ENCODE results near the gene NPIPB13. TPM values are rescaled to one million over a fixed set of nuclear protein-coding genes. Genes with fewer than 3 reads are reported as not detected.
"Not testable (repeated sequence)": the region's sequence is repeated elsewhere in the genome, so short reads cannot be mapped to it uniquely, and the experiment has no call there.

Gene NPIPB13
- total RNA-seq, 1 experiment from 2014 or later: 24.6 TPM

DNA sequence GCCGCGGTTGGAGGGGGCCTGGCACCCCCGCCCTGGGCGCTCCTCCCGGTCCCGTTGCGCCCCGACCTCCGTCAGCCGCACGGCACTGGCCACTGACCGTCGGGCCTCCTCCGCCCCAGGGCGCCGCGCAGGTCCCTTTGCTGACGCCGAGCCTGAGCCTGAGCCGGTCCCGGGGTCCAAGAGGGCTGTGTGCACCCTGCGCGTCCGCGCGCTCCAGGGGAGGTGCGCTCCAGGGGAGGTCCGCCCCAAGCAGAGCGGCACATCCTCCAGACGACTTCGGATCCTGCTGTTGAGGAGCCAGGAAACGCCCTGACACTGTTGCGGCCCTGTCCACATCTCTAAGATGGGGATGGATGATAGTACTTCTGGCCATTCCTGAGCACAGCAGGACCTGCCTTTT, 42.0 kb downstream of the NPIPB13 start:
- H3K4me1 ChIP-seq (replicated peaks; ENCODE audit: insufficient read depth); H3K27me3 ChIP-seq (ENCODE audit: insufficient read depth, low read depth); H4K20me1 ChIP-seq (ENCODE audit: insufficient read depth); H3K9me3 ChIP-seq (ENCODE audit: insufficient read depth, low read depth); H3K36me3 ChIP-seq (ENCODE audit: low read depth); H2AFZ ChIP-seq; H3F3A ChIP-seq (ENCODE audit: insufficient read depth, low read depth); CTCF ChIA-PET; BruUV-seq (replicated peaks); intact Hi-C loops (cut with micrococcal nuclease; ENCODE audit: unreplicated experiment); H3K79me2 ChIP-seq (ENCODE audit: low read depth); POLR2A ChIA-PET (ENCODE audit: unreplicated experiment); H3K9me2 ChIP-seq (ENCODE audit: insufficient read depth); DNase-seq: not testable (repeated sequence)
- Histone ChIP-seq H3K4me3 (peak overlapping the region; percentile 60; the same call in 1 of the 2 replicates), H3K27ac (peak overlapping the region; percentile 54; the same call in 1 of the 2 replicates), H3K4me2 (peak overlapping the region; percentile 68)

GRCh38 chr16:30205541-30206236, 42.6 kb downstream of the NPIPB13 start:
- H2AFZ ChIP-seq; H3K9me3 ChIP-seq (ENCODE audit: insufficient read depth, low read depth); H4K20me1 ChIP-seq (ENCODE audit: insufficient read depth); H3K36me3 ChIP-seq (ENCODE audit: low read depth); H3F3A ChIP-seq (ENCODE audit: insufficient read depth, low read depth); H3K27me3 ChIP-seq (ENCODE audit: insufficient read depth, low read depth); intact Hi-C loops (cut with micrococcal nuclease; ENCODE audit: unreplicated experiment); H3K79me2 ChIP-seq (ENCODE audit: low read depth); POLR2A ChIA-PET (ENCODE audit: unreplicated experiment); H3K9me2 ChIP-seq (ENCODE audit: insufficient read depth); CTCF ChIA-PET; H3K4me1 ChIP-seq (replicated peaks; ENCODE audit: insufficient read depth): not testable (repeated sequence)
- DNase-seq: peak in 1 of 2 experiments; percentile 46
- peak overlapping the region; percentile 68 for H3K4me2 ChIP-seq
- H3K27ac ChIP-seq: peak overlapping the region; percentile 54; the same call in 1 of the 2 replicates
- BruUV-seq (replicated peaks): TSS peak; percentile 56
- peak overlapping the region; percentile 60; the same call in 1 of the 2 replicates for H3K4me3 ChIP-seq

GRCh38 chr16:30199608-30200343, 48.5 kb downstream of the NPIPB13 start:
- BruUV-seq (replicated peaks); H3K36me3 ChIP-seq (ENCODE audit: low read depth); POLR2A ChIA-PET (ENCODE audit: unreplicated experiment); H4K20me1 ChIP-seq (ENCODE audit: insufficient read depth); H3K9me3 ChIP-seq (ENCODE audit: insufficient read depth, low read depth); DNase-seq; intact Hi-C loops (cut with micrococcal nuclease; ENCODE audit: unreplicated experiment); H3K9me2 ChIP-seq (ENCODE audit: insufficient read depth); H2AFZ ChIP-seq; H3K4me1 ChIP-seq (replicated peaks; ENCODE audit: insufficient read depth); H3K4me3 ChIP-seq; H3K4me2 ChIP-seq; H3K27me3 ChIP-seq (ENCODE audit: insufficient read depth, low read depth); H3K79me2 ChIP-seq (ENCODE audit: low read depth); H3K27ac ChIP-seq; CTCF ChIA-PET; H3F3A ChIP-seq (ENCODE audit: insufficient read depth, low read depth): not testable (repeated sequence)

DNA sequence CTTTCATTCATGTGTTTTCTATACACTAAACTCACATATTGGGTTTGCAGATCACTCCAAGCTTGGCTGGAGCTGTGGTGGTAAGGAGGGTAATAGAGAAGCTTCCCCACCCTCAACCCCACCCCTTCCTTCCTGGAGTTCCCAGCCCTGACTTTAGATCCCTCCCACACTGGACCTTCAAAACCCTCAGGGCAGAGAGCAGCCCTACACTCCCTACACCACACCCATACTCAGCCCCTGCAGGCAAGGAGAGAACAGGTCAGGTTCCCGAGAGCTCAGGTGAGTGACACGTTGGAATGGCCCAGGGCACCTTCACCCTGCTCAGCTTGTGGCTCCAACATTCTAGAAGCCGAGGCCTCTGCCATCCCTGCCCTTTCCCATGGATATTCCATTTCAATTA, 49.2 kb downstream of the NPIPB13 start, which contains the start of gene SULT1A3:
Gene SULT1A3 (plus strand): TSS at position 207 of the 400 bp plus-strand sequence. CDS start 1,474 bp downstream, outside the sequence.
- intact Hi-C loops (cut with micrococcal nuclease; ENCODE audit: unreplicated experiment); H2AFZ ChIP-seq; H3K9me2 ChIP-seq (ENCODE audit: insufficient read depth); H4K20me1 ChIP-seq (ENCODE audit: insufficient read depth); H3K27me3 ChIP-seq (ENCODE audit: insufficient read depth, low read depth); CTCF ChIA-PET; H3K4me3 ChIP-seq; BruUV-seq (replicated peaks); DNase-seq; H3K4me2 ChIP-seq; H3K9me3 ChIP-seq (ENCODE audit: insufficient read depth, low read depth); H3K79me2 ChIP-seq (ENCODE audit: low read depth); POLR2A ChIA-PET (ENCODE audit: unreplicated experiment); H3K36me3 ChIP-seq (ENCODE audit: low read depth); H3K4me1 ChIP-seq (replicated peaks; ENCODE audit: insufficient read depth); H3K27ac ChIP-seq; H3F3A ChIP-seq (ENCODE audit: insufficient read depth, low read depth): not testable (repeated sequence)

Other genes starting within 250 kb of the NPIPB13 start
- gene DOC2A, start 237.5 kb downstream of the NPIPB13 start, total RNA-seq (2021): 11.0 and 11.3 TPM in 2 replicates
- not detected in 2 replicates for gene C16orf92, start 225.3 kb downstream of the NPIPB13 start, total RNA-seq (2021)
- 5.8 and 9.7 TPM in 2 replicates for gene TLCD3B, start 217.2 kb downstream of the NPIPB13 start, total RNA-seq (2021)
- 2,395 and 3,090 TPM in 2 replicates for gene ALDOA, start 182.7 kb downstream of the NPIPB13 start, total RNA-seq (2021)
- 246 and 268 TPM in 2 replicates for gene PPP4C, start 172.5 kb downstream of the NPIPB13 start, total RNA-seq (2021)
- 8.3 and 9.6 TPM in 2 replicates for gene TBX6, start 156.6 kb downstream of the NPIPB13 start, total RNA-seq (2021)
- 95.4 and 129 TPM in 2 replicates for gene YPEL3, start 152.3 kb downstream of the NPIPB13 start, total RNA-seq (2021)
- gene GDPD3, start 134.9 kb downstream of the NPIPB13 start, total RNA-seq (2021): 27.5 and 32.1 TPM in 2 replicates
- gene MAPK3, start 125.3 kb downstream of the NPIPB13 start, total RNA-seq (2021): 113 and 133 TPM in 2 replicates
- gene CORO1A, start 64.9 kb downstream of the NPIPB13 start, total RNA-seq (2021): 7.9 and 12.2 TPM in 2 replicates
- gene BOLA2B, start 54.8 kb downstream of the NPIPB13 start, total RNA-seq (2021): 258 and 379 TPM in 2 replicates
- 100 and 252 TPM in 2 replicates for gene SLX1A, start 54.6 kb downstream of the NPIPB13 start, total RNA-seq (2021)
- gene SULT1A3, start 49.2 kb downstream of the NPIPB13 start, total RNA-seq (2021): 95.2 and 103 TPM in 2 replicates
- 84.6 TPM in 2 replicates for gene CD2BP2, start 106.8 kb upstream of the NPIPB13 start, total RNA-seq (2021)
- gene TBC1D10B, start 122.0 kb upstream of the NPIPB13 start, total RNA-seq (2021): 85.0 and 90.8 TPM in 2 replicates
- gene MYL11, start 126.3 kb upstream of the NPIPB13 start, total RNA-seq (2021): 1.4 and 2.6 TPM in 2 replicates
- gene SEPTIN1, start 134.1 kb upstream of the NPIPB13 start, total RNA-seq (2021): 6.7 and 7.6 TPM in 2 replicates
- 20.1 and 25.9 TPM in 2 replicates for gene ZNF48, start 146.9 kb upstream of the NPIPB13 start, total RNA-seq (2021)
- 19.0 and 21.9 TPM in 2 replicates for gene ZNF771, start 159.1 kb upstream of the NPIPB13 start, total RNA-seq (2021)
- gene DCTPP1, start 181.6 kb upstream of the NPIPB13 start, total RNA-seq (2021): 80.4 and 109 TPM in 2 replicates
- 66.8 and 67.2 TPM in 2 replicates for gene SEPHS2, start 197.4 kb upstream of the NPIPB13 start, total RNA-seq (2021)
- gene ITGAL, start 224.3 kb upstream of the NPIPB13 start, total RNA-seq (2021): 0.50 TPM in 1 of 2 replicates, not detected in the other

Measured in PC-9 (cell line).